ENCODE data around the gene GRAMD1A.
"Not testable (repeated sequence)": the region's sequence is repeated elsewhere in the genome, so short reads cannot be mapped to it uniquely, and the experiment has no call there.

Gene GRAMD1A

GRCh38 chr19:35038623-35039512 lies 38.7 kb downstream of the GRAMD1A start:
- DNase-seq, result no peak

GRCh38 chr19:35039881-35040825 lies 40.0 kb downstream of the GRAMD1A start:
- no peak for DNase-seq

DNA sequence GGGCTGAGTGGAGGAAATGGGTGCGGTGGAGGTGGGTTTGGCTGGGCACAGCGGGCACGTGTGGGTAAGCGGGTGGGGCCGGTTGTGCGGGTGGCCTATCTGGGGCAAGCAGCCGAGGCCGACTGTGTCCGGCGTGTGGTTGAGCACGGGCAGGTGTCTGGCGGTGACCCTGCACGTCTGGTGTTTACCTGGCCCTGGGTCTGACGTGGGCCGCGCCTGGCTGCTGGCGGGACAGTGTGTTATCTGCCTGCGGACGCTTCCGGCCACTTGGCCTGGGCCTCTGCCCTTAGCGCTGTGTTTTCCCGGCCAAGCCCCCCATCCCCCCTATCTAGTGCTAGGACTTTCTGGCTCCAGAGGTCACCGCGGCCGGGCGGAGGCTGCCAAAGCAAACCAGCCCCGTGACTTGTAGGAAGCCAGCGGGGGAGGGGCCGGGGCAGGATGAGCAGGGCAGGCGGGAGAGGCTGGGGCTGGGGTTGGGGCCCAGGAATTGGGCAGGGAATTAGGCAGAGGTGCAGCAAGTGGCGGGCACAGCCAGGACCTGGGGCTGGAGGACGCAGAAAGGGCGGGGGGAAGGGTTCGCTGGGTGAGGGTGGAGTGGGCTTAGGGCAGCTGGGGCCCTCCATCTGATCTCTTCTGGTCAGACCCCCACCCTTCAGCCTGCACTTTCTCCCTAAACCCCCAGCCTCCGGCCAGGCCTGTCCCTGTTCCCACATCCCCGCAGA lies 40.9 kb downstream of the GRAMD1A start:
- DNase-seq, result no peak

DNA sequence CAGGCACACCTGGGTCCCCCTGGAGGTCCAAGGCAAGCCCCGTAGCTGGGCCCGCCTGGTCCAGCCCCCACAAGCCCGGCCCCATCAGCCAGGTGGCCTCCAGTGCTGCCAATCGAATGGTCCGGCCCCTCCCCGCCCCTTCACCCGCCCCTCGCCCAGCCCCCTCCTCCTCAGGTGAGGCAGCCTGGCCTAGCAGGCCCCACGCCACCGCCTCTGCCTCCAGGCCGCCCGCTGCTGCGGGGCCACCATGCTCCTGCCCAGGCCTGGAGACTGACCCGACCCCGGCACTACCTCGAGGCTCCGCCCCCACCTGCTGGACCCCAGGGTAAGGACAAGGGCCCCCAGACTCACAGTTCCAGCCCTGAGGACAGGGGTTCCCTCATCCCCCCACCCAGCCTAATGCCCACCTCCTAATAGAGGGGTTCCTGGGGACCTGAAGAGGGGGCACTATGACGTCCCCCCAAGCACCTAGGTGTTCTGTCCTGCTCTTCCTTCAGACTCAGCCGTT lies 41.5 kb downstream of the GRAMD1A start, which contains the start of gene HPN:
Gene HPN, plus strand, starts transcription at position 174 of the 508 bp plus-strand sequence. CDS start 786 bp downstream, outside the sequence.
- DNase-seq, result no peak

DNA sequence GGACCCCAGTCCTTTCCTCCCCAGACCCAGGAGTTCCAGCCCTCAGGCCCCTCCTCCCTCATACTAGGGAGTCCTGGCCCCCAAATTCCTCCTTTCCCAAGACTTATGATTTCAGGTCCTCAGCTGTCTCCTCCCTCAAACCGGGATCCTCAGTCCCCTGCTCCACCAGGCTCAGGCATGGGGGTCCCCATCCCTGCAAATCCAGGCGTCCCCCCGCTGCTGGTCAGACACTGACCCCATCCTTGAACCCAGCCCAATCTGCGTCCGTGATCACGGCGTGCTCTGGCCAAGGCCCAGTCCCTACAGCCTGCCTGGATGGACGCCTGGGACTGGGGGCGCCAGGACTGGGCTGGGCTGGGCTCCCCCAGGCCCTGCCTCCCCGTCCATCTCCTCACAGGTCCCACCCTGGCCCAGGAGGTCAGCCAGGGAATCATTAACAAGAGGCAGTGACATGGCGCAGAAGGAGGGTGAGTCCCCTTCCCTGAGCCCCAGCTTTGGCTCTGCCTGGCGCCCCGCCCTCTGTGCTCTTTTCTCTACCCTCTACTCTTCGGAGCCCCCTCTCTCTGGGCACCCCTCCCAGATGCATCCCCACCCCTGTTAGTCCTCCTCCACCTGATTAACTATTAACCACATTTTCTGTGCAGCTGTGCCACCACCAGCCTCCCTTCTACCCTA lies 42.1 kb downstream of the GRAMD1A start:
- DNase-seq, result no peak

GRCh38 chr19:35042954-35043604 lies 43.0 kb downstream of the GRAMD1A start:
- DNase-seq, result no peak

DNA sequence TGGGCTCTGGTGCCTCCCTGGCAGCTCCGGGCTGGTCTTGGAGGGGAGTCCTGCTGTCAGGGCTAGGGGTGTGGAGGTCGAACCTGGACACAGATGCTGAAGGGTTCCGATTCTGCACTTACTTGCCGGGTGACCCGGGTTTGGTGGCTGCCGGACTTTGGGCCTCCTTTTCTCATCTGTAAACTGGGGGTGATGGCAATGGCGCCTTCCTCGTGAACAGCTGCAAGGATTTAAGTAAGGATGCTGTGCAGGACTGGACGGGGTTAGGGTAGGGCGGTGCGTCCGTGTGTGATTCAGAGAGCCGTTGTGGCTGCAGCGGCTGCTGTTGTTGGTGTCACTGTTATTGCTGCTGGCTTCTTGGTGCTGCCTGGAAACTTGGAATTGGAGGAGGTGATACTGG lies 43.8 kb downstream of the GRAMD1A start:
- no peak for DNase-seq

DNA sequence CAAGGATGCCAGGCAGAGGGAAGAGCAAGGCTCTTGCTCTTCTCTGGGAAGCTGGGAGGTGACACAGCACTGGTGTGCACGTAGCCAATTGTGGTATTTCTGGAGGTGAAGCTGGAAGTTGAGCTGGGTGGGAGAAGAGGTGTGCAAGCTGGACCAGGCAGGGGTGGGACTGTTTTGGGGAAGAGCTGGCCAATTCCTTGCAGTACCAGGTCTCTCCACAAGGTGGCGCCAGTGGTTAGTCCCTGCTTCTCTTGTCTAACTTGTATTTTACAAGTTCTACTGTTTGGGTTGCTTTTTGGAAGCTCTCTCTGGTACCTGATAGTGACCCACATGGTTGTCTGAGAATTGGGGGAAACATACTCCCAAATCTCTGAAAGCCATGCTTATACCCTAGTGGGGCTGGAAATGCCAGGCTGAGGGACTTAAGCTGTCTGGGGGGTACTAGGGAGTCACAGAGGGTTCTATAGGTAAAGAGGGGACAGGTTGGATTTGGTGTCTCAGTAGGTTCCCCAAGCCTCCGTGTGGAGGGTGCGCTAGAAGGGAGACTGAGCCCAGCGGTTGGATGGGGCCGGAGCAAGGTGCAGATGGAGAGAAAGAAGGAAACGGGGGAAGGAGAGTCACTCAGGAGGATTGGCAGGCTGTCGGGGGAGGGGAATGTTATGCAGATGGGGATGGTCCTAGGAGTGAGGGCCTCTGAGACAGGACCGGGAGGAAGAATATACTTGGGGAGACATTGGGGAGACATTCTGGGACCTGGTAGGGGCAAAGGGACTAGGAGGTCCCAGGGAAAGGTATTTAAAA lies 44.4 kb downstream of the GRAMD1A start:
- DNase-seq, result no peak

- no peak for DNase-seq
Observed at GRCh38 chr19:35045667-35046300, 45.7 kb downstream of the GRAMD1A start.

DNA sequence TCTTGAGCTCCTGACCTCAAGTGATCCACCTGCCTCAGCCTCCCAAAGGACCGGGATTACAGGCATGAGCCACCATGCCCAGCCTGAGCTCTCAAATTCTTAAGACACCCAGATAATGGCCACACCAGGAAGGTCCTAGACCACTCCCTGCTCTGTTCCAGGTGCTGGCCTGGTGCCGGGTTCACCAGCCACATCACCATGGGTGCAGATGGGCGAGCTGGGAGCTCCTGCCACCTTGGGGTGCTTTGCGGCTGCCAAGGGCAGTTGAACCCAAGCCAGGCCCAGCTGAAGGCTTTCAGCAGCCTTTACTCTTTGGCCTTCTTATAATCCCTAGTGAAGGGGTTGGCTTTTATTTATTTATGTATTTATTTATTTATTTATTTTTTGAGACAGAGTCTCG lies 46.3 kb downstream of the GRAMD1A start:
- DNase-seq, result no peak

- no peak for DNase-seq
Observed at GRCh38 chr19:35048911-35049411, 48.8 kb downstream of the GRAMD1A start.

- DNase-seq, result no peak
Observed at GRCh38 chr19:35049456-35049855, 49.3 kb downstream of the GRAMD1A start.

DNA sequence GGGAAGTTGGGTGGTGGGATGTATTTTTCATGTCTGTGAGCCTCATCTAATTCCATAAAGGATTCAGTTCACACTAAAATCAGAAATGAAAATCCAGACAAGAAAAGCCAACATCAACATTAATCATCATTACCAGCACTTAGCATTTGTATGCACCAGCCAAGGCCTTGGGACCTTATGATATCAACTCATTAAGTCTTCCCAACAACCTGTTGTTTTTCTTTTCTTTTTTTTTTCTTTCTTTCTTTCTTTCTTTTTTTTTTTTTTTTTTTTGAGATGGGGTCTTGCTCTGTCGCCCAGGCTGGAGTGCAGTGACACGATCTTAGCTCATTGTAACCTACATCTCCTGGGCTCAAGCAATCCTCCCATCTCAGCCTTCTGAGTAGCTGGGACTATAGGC lies 50.5 kb downstream of the GRAMD1A start:
- not testable (repeated sequence) for DNase-seq

DNA sequence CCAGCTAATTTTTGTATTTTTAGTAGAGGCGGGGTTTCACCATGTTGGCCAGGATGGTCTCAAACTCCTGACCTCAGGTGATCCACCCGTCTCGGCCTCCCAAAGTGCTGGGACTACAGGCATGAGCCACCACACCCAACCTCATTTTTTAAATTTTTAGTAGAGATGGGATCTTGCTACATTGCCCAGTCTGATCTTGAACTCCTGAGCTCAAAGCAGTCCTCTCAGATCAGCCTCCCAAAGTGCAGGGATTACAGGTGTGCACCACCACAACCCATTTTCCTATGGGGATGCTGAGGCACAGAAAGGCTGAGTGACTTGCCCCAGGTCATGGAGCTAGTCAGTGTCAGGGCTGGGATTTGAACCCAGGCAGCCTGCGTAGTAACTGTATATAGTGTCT lies 51.1 kb downstream of the GRAMD1A start:
- DNase-seq, result not testable (repeated sequence)

DNA sequence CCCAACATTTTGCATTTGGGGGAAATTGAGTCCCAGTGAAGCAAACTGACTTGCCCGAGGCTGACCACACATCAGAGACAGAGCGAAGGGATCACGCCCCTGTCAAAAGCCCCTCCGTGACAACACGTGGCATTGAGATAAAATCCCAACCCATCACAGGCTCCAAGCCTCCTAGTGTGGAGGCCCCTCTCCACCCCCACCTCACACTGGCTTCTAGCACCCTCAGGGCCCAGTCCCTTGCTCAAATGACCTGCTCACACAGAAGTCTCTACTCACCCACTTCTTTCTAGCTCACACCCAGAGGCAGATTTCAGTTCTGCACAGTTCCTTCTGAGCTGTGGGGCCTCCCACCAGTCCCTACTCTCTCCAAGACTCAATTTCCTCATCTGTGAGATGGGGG lies 51.7 kb downstream of the GRAMD1A start:
- no peak for DNase-seq

GRCh38 chr19:35052599-35053190 lies 52.6 kb downstream of the GRAMD1A start:
- no peak for DNase-seq

- DNase-seq, result no peak
Observed at GRCh38 chr19:35053667-35054293, 53.7 kb downstream of the GRAMD1A start.

DNA sequence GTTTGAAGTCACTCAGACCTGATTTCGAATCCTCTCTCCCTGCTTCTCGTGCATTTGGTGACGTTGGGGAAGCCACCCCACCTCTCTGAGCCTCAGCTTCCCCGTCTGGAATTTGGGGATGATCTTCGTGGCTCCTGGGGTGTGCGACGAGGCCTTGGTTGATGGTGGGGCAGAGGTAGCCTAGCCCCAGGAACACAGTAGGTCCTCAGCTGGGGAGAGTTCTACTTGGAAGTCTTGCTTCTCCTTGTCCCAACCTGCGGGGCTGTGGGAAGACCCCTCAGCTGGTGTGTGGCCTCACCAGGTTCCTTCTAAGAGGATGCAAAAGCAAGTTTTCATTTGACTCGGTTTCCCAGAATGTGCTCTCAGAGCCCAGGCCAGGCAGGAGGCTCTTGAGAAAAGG lies 54.5 kb downstream of the GRAMD1A start:
- no peak for DNase-seq

- no peak for DNase-seq
Observed at GRCh38 chr19:35055715-35056179, 55.6 kb downstream of the GRAMD1A start.

Measured in NCI-H187 treated with DMSO at 0.1 percent for 48 hours (cell line).